H1 (cell line): Measurements from ENCODE around the gene ADCK1. TPM values are rescaled to one million over a fixed set of nuclear protein-coding genes. Genes with fewer than 3 reads are reported as not detected.

Experiments
- GABPA ChIP-seq: IDR thresholded peaks from 2 replicates; pipeline ENCODE4 v1.6.1; 2011; ENCODE audit warnings: mild to moderate bottlenecking, low read length, moderate library complexity, borderline replicate concordance; ENCODE audit not compliant: insufficient read depth
- GTF2F1 ChIP-seq: IDR thresholded peaks from 2 replicates; pipeline ENCODE4 v1.6.1; 2012; ENCODE audit warnings: low read depth, low read length, improper control_type of control experiment, borderline replicate concordance
- NRF1 ChIP-seq: IDR thresholded peaks from 2 replicates; pipeline ENCODE4 v1.6.1; 2011; ENCODE audit warnings: mild to moderate bottlenecking, low read depth, low read length, improper control_type of control experiment
- TEAD4 ChIP-seq: IDR thresholded peaks from 2 replicates; pipeline ENCODE4 v1.6.1; 2012; ENCODE audit warnings: low read depth, low read length, inconsistent platforms, mixed read lengths
- polyA plus RNA-seq, 7 experiments: library from polyadenylated mRNA; depleted of rRNA in 3 of 7; stranded (reverse) in 5 of 7; unstranded in 2 of 7; fragments of >200 nt in 5 of 7; fragments of 200-250 nt in 2 of 7; gene quantifications; 1 replicate in 5 of 7; 2 replicates in 1 of 7; 4 replicates in 1 of 7; pipeline versions ENCODE4 v1.2.1 to v1.2.3, GENCODE V29; 2011 to 2013; ENCODE audit warnings: missing spikeins in 2 of 7, mixed read lengths in 2 of 7
- total RNA-seq: library from RNA; stranded (reverse); fragmentation: NEBNext Ultra II Directional; extraction: Animal tissue kit (Norgen Biotek cat#: 25700); gene quantifications from 2 replicates; pipeline ENCODE4 v1.2.1, GENCODE V29; 2021

ADCK1 gene
- total and polyA plus RNA-seq, 2 of the 8 experiments (the other 6 are each of a cell fraction or from before 2014, with no cell fraction given): 11.0 to 16.8 TPM

DNA sequence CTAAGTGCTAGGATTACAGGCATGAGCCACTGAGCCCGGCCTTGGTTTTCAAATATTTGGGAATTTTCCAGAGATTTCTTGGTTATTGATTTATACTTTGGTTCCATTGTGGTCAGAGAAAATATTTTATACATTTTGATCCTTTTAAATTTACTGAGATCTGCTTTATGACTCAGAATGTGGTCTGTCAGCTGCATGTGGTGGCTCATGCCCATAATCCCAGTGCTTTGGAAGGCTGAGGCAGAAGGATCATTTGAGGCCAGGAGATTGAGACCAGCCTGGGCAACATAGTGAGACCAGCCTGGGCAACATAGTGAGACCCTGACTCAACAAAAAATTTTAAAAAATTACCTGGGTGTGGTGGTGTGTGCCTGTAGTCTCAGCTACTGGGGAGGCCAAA, 49.8 kb downstream of the ADCK1 start (continued):
- TF ChIP-seq NRF1 (no peak), GABPA (no peak), GTF2F1 (no peak), TEAD4 (no peak)
